PC-9 (cell line): Measurements from ENCODE around the gene ARHGAP8.

Experiments used
- EZH2 ChIP-seq: fragments of 200-600 bp; sonication (generic); IDR thresholded peaks from 2 replicates; pipeline ENCODE4 v1.8.0; 2017; ENCODE audit warnings: antibody characterized with exemption, low read depth
- TF ChIP-seq, protein P1 (sequence below): fragments of 200-600 bp; sonication (generic); conservative IDR thresholded peaks from 2 replicates; pipeline ENCODE4 v1.6.1; 2017; ENCODE audit warnings: mixed run types, antibody characterized with exemption, mild to moderate bottlenecking, moderate library complexity

DNA sequence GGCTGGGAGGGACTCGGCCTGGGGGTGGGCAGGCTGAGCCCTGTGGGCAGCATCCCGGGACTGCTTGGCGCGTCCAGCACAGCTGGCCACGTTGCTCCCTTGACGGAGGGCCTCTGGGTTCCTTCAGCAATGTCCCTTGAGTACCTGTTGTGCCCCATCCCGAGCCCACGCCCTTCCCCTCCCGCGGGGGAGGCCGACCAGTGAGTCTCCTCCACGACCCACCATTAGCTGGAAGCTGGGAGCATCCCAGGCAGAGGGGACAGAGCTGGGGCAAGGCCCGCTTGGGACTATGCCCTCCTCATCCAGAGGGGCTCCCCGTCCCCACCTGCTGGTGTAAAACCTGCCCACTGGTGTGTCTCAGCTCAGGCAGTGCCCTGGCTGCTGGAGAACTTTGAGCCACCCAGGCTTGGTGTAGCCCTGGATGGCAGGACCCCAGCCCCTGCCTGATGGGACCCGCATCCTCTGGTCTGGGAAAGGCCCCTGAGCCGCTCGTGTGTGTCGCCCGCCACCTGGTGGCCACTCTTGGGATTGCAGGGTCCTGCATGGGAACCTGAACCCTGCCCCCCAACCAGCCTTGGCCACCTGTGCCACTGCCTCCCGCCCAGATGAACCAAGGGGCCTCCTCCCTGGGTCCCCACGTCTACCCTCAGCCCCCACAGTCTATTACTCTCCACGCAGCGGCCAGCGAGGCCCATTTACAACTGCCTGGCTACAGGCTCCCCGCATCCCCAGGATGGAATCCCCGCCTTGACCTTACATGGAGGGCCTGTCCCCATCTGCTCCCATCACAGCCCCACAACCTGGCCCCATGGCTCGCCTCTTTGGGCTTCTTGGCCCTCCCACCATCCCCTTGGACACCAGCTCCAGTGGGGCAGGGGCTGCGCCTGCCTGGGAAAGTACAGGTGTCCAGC is 16.6 kb upstream of the ARHGAP8 start:
- TF ChIP-seq, protein P1, sequence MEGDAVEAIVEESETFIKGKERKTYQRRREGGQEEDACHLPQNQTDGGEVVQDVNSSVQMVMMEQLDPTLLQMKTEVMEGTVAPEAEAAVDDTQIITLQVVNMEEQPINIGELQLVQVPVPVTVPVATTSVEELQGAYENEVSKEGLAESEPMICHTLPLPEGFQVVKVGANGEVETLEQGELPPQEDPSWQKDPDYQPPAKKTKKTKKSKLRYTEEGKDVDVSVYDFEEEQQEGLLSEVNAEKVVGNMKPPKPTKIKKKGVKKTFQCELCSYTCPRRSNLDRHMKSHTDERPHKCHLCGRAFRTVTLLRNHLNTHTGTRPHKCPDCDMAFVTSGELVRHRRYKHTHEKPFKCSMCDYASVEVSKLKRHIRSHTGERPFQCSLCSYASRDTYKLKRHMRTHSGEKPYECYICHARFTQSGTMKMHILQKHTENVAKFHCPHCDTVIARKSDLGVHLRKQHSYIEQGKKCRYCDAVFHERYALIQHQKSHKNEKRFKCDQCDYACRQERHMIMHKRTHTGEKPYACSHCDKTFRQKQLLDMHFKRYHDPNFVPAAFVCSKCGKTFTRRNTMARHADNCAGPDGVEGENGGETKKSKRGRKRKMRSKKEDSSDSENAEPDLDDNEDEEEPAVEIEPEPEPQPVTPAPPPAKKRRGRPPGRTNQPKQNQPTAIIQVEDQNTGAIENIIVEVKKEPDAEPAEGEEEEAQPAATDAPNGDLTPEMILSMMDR: peak; percentile 99
- TF ChIP-seq EZH2: no peak
